Measurements from ENCODE around the gene FAM83G. TPM values are rescaled to one million over a fixed set of nuclear protein-coding genes. Genes with fewer than 3 reads are reported as not detected.

FAM83G gene
- total RNA-seq, 1 donor from 2014 or later = 12.9 TPM

GRCh38 chr17:18938692-18939023 is 65.9 kb downstream of the FAM83G start:
- no peak for FAIRE-seq
- TF ChIP-seq EZH2 (IDR thresholded peaks at IDR 0.05; ENCODE audit: insufficient read depth, low read length) = no peak
- TF ChIP-seq, protein P1, sequence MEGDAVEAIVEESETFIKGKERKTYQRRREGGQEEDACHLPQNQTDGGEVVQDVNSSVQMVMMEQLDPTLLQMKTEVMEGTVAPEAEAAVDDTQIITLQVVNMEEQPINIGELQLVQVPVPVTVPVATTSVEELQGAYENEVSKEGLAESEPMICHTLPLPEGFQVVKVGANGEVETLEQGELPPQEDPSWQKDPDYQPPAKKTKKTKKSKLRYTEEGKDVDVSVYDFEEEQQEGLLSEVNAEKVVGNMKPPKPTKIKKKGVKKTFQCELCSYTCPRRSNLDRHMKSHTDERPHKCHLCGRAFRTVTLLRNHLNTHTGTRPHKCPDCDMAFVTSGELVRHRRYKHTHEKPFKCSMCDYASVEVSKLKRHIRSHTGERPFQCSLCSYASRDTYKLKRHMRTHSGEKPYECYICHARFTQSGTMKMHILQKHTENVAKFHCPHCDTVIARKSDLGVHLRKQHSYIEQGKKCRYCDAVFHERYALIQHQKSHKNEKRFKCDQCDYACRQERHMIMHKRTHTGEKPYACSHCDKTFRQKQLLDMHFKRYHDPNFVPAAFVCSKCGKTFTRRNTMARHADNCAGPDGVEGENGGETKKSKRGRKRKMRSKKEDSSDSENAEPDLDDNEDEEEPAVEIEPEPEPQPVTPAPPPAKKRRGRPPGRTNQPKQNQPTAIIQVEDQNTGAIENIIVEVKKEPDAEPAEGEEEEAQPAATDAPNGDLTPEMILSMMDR (IDR thresholded peaks at IDR 0.05; ENCODE audit: insufficient read depth, low read depth, low read length) = no peak

DNA sequence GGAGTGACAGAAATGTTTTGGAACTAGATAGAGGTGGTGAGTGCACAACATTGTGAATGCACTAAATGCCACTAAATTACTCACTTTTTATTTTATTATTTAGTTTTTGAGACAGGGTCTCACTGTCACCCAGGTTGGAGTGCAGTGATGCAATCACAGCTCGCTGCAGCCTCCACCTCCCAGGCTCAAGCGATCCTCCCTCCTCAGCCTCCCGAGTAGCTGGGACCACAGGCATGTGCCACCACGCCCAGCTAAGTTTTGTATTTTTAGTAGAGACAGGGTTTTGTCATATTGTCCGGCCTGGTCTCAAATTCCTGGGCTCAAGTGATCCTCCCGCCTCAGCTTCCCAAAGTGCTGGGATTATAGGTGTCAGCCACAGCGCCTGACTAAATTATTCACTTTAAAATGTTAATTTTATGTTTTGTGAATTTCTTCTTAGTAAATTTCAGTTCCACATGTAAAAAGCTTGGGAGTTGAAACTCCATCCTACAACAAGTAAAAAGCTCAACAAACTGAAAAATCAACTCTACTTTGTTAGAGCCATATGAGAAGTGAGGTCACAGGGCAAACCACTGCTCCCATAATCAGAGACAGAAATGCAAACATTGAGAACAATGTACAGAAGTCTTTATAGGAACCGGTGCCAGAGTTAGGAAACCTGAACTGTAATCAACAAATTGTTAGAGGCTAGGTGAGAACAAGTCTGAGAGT is 66.4 kb downstream of the FAM83G start:
- no peaks in the 10 kb centered on the region for H3K9me3 Mint-ChIP-seq (ENCODE audit: unreplicated experiment)
- Histone ChIP-seq H3K4me3 (ENCODE audit: insufficient read depth, low read depth, low read length) (no peak overlapping the region), H3K36me3 (ENCODE audit: insufficient read depth, low read length) (no peaks in the 10 kb centered on the region), H2AFZ (ENCODE audit: low read depth, low read length) (no peak overlapping the region), H3K4me2 (ENCODE audit: low read length) (no peak overlapping the region), H3K9ac (ENCODE audit: low read length) (no peak overlapping the region), H3K4me1 (ENCODE audit: insufficient read depth, low read length) (no peaks in the 10 kb centered on the region), H4K20me1 (ENCODE audit: insufficient read depth, low read length) (no peaks in the 10 kb centered on the region), H3K79me2 (ENCODE audit: insufficient read depth, low read length) (no peaks in the 10 kb centered on the region), H3K9me3 (ENCODE audit: insufficient read depth, low read depth, low read length) (no peaks in the 10 kb centered on the region), H3K27ac (ENCODE audit: low read depth, low read length) (no peak overlapping the region), H3K27me3 (ENCODE audit: insufficient read depth, low read length) (peaks cover 7% of the 10 kb centered on the region)
- no peak for FAIRE-seq
- no peak for DNase-seq (ENCODE audit: low read depth)
- H3K4me3 Mint-ChIP-seq (ENCODE audit: unreplicated experiment) = no peak overlapping the region
- no peak overlapping the region for H3K27ac Mint-ChIP-seq (ENCODE audit: unreplicated experiment)
- TF ChIP-seq, protein P1 (IDR thresholded peaks at IDR 0.05; ENCODE audit: insufficient read depth, low read depth, low read length) = no peak
- TF ChIP-seq EZH2 (IDR thresholded peaks at IDR 0.05; ENCODE audit: insufficient read depth, low read length) = no peak
- peaks cover 2% of the 10 kb centered on the region for H3K27me3 Mint-ChIP-seq (ENCODE audit: low read depth, unreplicated experiment)
- no peaks in the 10 kb centered on the region for H3K4me1 Mint-ChIP-seq (ENCODE audit: low read depth, unreplicated experiment)
- H3K36me3 Mint-ChIP-seq (ENCODE audit: low read depth, unreplicated experiment) = peaks cover 1% of the 10 kb centered on the region

More at GRCh38 chr17:18938692-18939023, 65.9 kb downstream of the FAM83G start:
- Mint-ChIP-seq H3K36me3 (ENCODE audit: low read depth, unreplicated experiment) (no peaks in the 10 kb centered on the region), H3K27me3 (ENCODE audit: low read depth, unreplicated experiment) (peaks cover 2% of the 10 kb centered on the region), H3K27ac (ENCODE audit: unreplicated experiment) (no peak overlapping the region), H3K4me1 (ENCODE audit: low read depth, unreplicated experiment) (no peaks in the 10 kb centered on the region), H3K9me3 (ENCODE audit: unreplicated experiment) (no peaks in the 10 kb centered on the region), H3K4me3 (ENCODE audit: unreplicated experiment) (no peak overlapping the region)
- peaks cover 7% of the 10 kb centered on the region for H3K27me3 ChIP-seq (ENCODE audit: insufficient read depth, low read length)
- H3K9me3 ChIP-seq (ENCODE audit: insufficient read depth, low read depth, low read length) = no peaks in the 10 kb centered on the region
- H4K20me1 ChIP-seq (ENCODE audit: insufficient read depth, low read length) = no peaks in the 10 kb centered on the region
- no peak overlapping the region for H3K27ac ChIP-seq (ENCODE audit: low read depth, low read length)
- H3K9ac ChIP-seq (ENCODE audit: low read length) = no peak overlapping the region
- H3K4me3 ChIP-seq (ENCODE audit: insufficient read depth, low read depth, low read length) = no peak overlapping the region
- no peak overlapping the region for H3K4me2 ChIP-seq (ENCODE audit: low read length)
- H3K4me1 ChIP-seq (ENCODE audit: insufficient read depth, low read length) = no peaks in the 10 kb centered on the region
- no peak overlapping the region for H2AFZ ChIP-seq (ENCODE audit: low read depth, low read length)
- H3K36me3 ChIP-seq (ENCODE audit: insufficient read depth, low read length) = no peaks in the 10 kb centered on the region
- no peak for DNase-seq (ENCODE audit: low read depth)
- no peaks in the 10 kb centered on the region for H3K79me2 ChIP-seq (ENCODE audit: insufficient read depth, low read length)

Measured in astrocyte (in vitro differentiated cells and primary cell).